Spinal cord (tissue), 10 donors: ENCODE data around the gene BPIFB2. TPM values are rescaled to one million over a fixed set of nuclear protein-coding genes. Genes with fewer than 3 reads are reported as not detected.

Source experiments
- DNase-seq, 6 donors: peaks; one replicate each; pipeline versions ENCODE4 v3.0.0 to v3.0.0-alpha.2; 2013 to 2015; ENCODE audit warnings: low spot score in 6 of 6, low read depth in 4 of 6
- H3K27ac ChIP-seq: one replicate; pipeline ENCODE4 v1.5.1; 2013; ENCODE audit warnings: low read depth, low read length, control low read depth
- H3K27me3 ChIP-seq: one replicate; pipeline ENCODE4 v1.6.1; 2013; ENCODE audit warnings: low read length; ENCODE audit not compliant: control insufficient read depth, insufficient read depth
- H3K36me3 ChIP-seq: one replicate; pipeline ENCODE4 v1.6.1; 2013; ENCODE audit warnings: low read length; ENCODE audit not compliant: control insufficient read depth, insufficient read depth
- H3K4me1 ChIP-seq: one replicate; pipeline ENCODE4 v1.6.1; 2013; ENCODE audit warnings: low read length; ENCODE audit not compliant: control insufficient read depth, insufficient read depth
- H3K4me3 ChIP-seq: one replicate; pipeline ENCODE4 v1.5.1; 2013; ENCODE audit warnings: low read depth, low read length, control low read depth
- H3K9me3 ChIP-seq: one replicate; pipeline ENCODE4 v1.6.1; 2013; ENCODE audit warnings: low read length; ENCODE audit not compliant: control insufficient read depth, insufficient read depth
- WGBS: methylation state at CpG from one replicate; pipeline ENCODE4 v1.1.5; 2013; ENCODE audit warnings: missing lambda C conversion rate; ENCODE audit not compliant: insufficient coverage; 5-methylcytosine and 5-hydroxymethylcytosine counted together
- polyA plus RNA-seq, 2 donors: library from polyadenylated mRNA; unstranded; fragments of 120-200 nt; gene quantifications; one replicate each; pipeline ENCODE4 v1.2.1, GENCODE V29; 2013; ENCODE audit not compliant: insufficient read length in 2 of 2
- total RNA-seq, 2 donors: library from RNA; depleted of rRNA in 1 of 2; stranded (reverse); fragments of 120-200 nt in 1 of 2; fragments of >200 nt in 1 of 2; gene quantifications; one replicate each; pipeline versions ENCODE4 v1.2.3 to v1.2.4, GENCODE V29; 2013 to 2014
- donor health status: healthy.

The BPIFB2 gene
- total and polyA plus RNA-seq, 4 donors = 0.11 TPM; not detected in 3

DNA sequence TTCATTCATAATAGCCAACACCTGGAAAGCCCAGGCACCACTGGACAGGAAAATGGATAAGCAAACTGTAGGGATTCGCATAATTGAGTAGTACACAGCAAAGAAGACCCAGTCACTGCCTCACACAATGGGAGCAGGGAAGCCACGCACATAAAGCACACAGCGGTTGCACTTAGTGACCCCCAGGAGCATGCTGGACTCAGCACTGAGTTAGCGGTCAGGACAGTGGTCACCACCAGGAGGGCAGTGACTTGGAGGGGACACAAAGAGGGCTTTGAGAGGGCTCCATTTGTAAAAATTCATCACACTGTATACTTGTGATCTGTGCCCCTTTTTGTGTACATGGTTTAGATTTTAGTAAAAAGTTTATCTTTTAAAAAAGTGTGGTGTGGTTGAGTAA lies 43.8 kb downstream of the BPIFB2 start:
- H3K4me3 ChIP-seq = no peak overlapping the region
- H3K27me3 ChIP-seq = no peaks in the 10 kb centered on the region
- no peaks in the 10 kb centered on the region for H3K36me3 ChIP-seq
- DNase-seq = peak in 1 of 6 donors; percentile 3
- 46% methylated on average over 2 of the region's 4 CpGs for WGBS
- no peak overlapping the region for H3K27ac ChIP-seq
- peaks cover 8% of the 10 kb centered on the region for H3K4me1 ChIP-seq
- no peaks in the 10 kb centered on the region for H3K9me3 ChIP-seq

DNA sequence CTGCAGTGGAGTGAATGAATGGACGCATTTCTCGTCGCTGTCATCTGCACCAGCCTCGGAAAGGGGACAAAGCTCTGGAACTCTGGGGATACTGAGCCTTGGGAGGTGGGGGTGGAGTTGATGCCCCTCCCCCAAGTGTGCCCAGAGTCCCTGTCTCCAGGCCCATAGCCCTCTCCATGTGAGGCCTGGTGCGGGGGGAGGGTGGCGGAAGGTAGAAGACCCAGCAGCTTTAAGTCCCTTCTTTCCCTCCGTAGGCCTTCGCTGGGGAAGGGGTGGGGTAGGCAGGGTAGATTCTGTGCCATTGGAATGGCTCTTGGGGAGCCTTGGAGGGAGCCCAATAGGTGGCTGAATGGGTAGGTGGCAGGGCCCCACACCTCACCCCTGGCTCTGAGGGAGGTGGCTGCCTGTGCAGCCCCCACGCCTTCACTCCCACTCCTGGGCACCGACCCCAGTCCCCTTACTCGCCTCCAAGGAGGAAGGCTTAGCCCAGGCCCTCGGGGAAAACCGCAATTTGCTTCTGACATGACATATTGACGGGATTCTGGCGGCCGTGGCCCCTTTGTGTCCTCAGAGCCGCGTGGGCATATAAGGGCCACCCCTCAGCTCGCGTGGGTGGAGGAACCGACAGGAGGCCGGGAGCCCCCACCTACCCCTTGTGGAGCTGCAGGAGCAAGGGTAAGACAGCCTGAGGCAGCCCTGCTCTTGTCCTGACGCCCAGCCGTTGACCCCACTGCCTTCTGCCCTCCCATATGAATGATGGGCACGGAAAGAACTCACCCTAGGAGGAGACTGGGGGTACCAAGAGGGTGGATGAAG lies 46.0 kb downstream of the BPIFB2 start, which contains the start of gene BPIFB3:
Gene BPIFB3 (plus strand): TSS at position 613 of the 816 bp plus-strand sequence. CDS start 1,533 bp downstream, outside the sequence.
- Histone ChIP-seq H3K9me3 (no peaks in the 10 kb centered on the region), H3K27me3 (no peaks in the 10 kb centered on the region)
- WGBS = 76% methylated on average over 14 of the region's 25 CpGs

DNA sequence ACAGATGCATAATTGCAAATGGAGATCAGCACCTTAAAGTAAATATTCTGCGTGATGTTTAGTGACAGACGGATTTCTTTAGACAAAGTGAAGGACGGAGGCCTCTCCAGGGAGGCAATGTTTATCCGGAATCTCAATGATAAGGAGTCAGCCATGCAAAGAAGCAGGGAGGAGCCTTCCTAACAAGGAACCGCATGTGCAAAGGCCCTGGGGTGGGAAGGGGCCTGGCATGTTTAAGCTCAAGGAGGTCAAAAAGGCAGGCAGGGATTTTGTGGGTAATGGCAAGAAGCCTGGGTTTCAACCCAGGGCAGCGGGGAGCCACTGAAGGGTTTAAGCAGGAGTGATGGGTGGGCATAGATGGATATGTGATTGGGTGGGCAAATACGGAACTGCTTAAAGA lies 46.9 kb downstream of the BPIFB2 start:
- 87% methylated on average over 6 of the region's 7 CpGs for WGBS
- no peak overlapping the region for H3K27ac ChIP-seq
- no peak for DNase-seq
- H3K27me3 ChIP-seq = no peaks in the 10 kb centered on the region
- no peak overlapping the region for H3K4me3 ChIP-seq
- H3K9me3 ChIP-seq = no peaks in the 10 kb centered on the region
- H3K4me1 ChIP-seq = peaks cover 8% of the 10 kb centered on the region
- no peaks in the 10 kb centered on the region for H3K36me3 ChIP-seq

More for the DNA sequence above, 46.0 kb downstream of the BPIFB2 start, which contains the start of gene BPIFB3:
- peaks cover 8% of the 10 kb centered on the region for H3K4me1 ChIP-seq
- peak in 1 of 6 donors; percentile 7 for DNase-seq
- no peak within 1 kb of the TSS for H3K4me3 ChIP-seq
- no peak within 1 kb of the TSS for H3K27ac ChIP-seq
- H3K36me3 ChIP-seq = no peaks in the 10 kb centered on the region

DNA sequence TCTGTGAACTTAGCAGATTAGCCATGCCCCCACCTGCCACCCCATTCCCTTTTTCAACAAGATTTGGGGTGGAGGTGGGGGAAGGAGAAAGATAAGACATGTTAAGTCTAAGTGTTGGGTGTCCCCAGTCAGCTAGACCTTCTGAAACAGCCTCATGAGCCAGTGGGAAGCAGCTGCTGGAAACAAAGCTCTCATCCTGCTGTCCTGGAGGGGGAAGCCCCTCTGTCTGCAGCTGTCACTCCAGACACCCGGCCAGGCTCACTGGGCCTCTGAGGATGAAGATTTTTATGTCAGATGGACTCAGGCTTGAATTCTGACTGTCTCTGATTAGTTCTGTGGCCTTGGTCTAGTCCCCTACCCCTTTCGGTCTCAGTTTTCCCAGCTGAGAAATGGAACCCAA lies 47.3 kb downstream of the BPIFB2 start:
- Histone ChIP-seq H3K4me1 (peaks cover 8% of the 10 kb centered on the region), H3K36me3 (no peaks in the 10 kb centered on the region), H3K9me3 (no peaks in the 10 kb centered on the region), H3K27ac (no peak overlapping the region), H3K4me3 (no peak overlapping the region), H3K27me3 (no peaks in the 10 kb centered on the region)
- WGBS = 82% methylated on average over 2 of the region's 2 CpGs
- no peak for DNase-seq

DNA sequence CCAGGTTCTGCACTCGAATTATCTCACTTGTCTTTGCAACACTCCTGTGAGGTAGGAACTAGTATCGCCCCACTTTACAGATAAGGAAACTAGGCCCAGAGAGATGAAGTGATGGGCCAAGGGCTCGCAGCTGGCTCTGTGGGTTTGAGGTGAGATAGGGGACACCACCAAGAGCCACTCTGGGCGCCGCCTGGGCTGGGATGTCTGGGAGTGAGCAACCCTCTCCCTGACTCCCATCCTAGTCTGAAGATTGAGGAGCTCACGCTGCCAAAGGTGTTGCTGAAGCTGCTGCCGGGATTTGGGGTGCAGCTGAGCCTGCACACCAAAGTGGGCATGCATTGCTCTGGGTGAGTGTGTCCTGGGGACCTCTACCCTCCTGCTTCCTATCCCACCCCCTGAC lies 51.6 kb downstream of the BPIFB2 start:
- H3K27ac ChIP-seq = no peak overlapping the region
- H3K9me3 ChIP-seq = no peaks in the 10 kb centered on the region
- no peaks in the 10 kb centered on the region for H3K36me3 ChIP-seq
- H3K4me3 ChIP-seq = no peak overlapping the region
- WGBS = 100% methylated on average over 5 of the region's 7 CpGs
- no peaks in the 10 kb centered on the region for H3K27me3 ChIP-seq
- no peak for DNase-seq
- H3K4me1 ChIP-seq = peaks cover 20% of the 10 kb centered on the region

DNA sequence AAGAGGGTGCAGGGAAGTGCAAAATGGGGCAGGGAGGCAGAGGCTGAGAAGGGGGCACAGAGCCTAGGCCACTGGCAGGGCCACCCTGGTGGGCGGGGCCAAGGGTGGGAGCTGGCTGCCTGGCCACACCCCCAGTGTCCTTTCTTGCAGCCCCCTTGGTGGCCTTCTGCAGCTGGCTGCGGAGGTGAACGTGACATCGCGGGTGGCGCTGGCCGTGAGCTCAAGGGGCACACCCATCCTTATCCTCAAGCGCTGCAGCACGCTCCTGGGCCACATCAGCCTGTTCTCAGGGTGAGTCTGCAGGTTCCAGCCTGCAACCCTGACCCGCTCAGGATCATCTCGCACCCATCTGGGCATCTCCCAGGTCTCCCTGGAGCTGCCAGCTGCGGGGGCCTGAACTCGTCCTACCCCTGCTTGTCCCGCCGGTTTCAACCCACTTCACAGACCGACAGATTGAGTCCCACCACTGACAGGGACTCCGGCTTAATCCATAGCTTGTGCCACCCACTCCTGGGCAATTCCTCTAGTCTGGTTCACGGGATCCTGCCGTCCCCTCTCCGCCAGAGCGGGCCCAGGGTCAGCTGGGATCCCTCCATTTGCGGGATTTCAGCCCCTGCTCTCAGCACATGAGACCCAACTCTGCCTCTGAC lies 52.4 kb downstream of the BPIFB2 start:
- H3K9me3 ChIP-seq = no peaks in the 10 kb centered on the region
- no peak for DNase-seq
- peaks cover 20% of the 10 kb centered on the region for H3K4me1 ChIP-seq
- no peaks in the 10 kb centered on the region for H3K36me3 ChIP-seq
- H3K27me3 ChIP-seq = no peaks in the 10 kb centered on the region
- H3K27ac ChIP-seq = no peak overlapping the region
- no peak overlapping the region for H3K4me3 ChIP-seq
- 91% methylated on average over 21 of the region's 22 CpGs for WGBS

DNA sequence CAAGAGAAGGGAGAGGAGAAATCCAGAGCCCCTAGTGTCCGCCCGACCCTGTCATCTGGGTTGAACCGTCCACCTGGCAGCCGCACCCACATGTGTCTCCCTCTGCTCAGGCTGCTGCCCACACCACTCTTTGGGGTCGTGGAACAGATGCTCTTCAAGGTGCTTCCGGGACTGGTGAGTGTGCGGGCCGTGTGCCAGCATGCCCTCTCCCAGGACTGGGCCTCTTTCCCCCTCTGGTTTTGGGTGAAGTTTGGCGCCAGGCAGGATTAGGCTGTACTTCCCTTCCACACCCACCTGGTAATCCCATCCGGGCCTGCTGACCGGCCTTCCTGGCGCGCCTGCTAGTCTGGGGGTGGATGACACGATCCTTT lies 54.1 kb downstream of the BPIFB2 start:
- Histone ChIP-seq H3K27me3 (no peaks in the 10 kb centered on the region), H3K27ac (no peak overlapping the region), H3K36me3 (no peaks in the 10 kb centered on the region), H3K4me3 (no peak overlapping the region), H3K9me3 (no peaks in the 10 kb centered on the region), H3K4me1 (peaks cover 20% of the 10 kb centered on the region)
- 88% methylated on average over 13 of the region's 14 CpGs for WGBS
- no peak for DNase-seq

DNA sequence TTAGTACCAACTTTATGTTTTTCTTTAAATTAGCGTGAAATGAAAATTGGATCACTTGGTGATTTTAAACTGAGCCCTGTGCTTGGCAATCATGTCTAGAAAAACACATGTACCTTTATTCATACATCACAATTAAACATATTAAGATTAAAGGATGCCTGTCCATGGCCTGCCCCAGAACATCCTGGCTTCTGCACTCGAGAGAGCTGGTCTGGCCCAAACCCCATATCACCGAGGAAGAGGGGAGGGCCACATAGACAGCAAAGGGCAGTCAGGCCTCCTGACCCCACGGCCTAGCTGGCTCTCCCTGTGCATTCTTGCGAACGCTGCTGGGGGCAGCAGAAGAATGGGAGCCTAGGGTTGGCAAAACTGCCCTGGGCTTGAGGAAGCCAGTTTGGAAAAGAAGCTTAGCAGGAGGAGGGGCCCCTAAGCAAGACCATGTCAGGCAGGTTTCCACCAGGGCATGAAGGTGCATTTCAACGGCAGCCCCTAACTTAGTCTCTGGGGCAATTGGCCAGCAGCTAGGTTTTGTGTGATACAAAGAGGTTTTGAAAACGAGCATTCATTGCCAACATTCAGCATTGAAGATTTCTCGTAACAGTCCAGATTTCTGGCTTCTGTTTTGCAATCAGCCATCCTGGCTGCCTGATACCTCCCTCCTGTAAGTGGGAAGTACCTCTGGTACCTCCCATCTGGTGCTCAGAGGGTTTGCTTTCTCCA lies 54.8 kb downstream of the BPIFB2 start:
- WGBS = 34% methylated on average over 8 of the region's 9 CpGs

DNA sequence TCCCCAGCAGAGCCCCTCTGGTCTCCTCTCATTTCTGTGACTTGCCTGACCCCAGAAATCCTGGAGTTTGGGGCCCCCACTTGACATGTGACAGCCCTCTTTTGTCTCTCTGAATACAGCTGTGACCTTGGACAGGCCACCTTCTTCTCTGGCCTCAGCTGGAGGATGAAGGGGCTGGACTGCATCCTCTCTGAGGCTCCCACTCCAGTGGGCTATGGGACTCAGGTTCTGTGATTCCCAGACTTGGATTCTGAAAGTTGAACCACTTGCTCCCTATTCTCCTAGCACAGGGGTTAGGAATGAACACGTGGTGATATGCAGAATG lies 55.3 kb downstream of the BPIFB2 start:
- Histone ChIP-seq H3K36me3 (no peaks in the 10 kb centered on the region), H3K4me3 (no peak overlapping the region), H3K27ac (no peak overlapping the region), H3K9me3 (no peaks in the 10 kb centered on the region), H3K4me1 (peaks cover 20% of the 10 kb centered on the region), H3K27me3 (no peaks in the 10 kb centered on the region)
- WGBS = 75% methylated on average over 1 of the region's 1 CpG
- DNase-seq = no peak

More for the DNA sequence above, 54.8 kb downstream of the BPIFB2 start:
- no peak overlapping the region for H3K27ac ChIP-seq
- H3K36me3 ChIP-seq = no peaks in the 10 kb centered on the region
- H3K4me3 ChIP-seq = no peak overlapping the region
- no peaks in the 10 kb centered on the region for H3K27me3 ChIP-seq
- peaks cover 20% of the 10 kb centered on the region for H3K4me1 ChIP-seq
- H3K9me3 ChIP-seq = no peaks in the 10 kb centered on the region
- DNase-seq = peak in 1 of 6 donors; percentile 18
